ENCODE results near the gene ASS1.

GRCh38 chr9:130425741-130426466, 18.9 kb upstream of the ASS1 start:
- TF ChIP-seq CTCF (IDR thresholded peaks at IDR 0.05), result no peak
- no peak for TF ChIP-seq POLR2A (IDR thresholded peaks at IDR 0.05)

All from uterus (tissue), 2 donors.